HCT116 (cell line): ENCODE measurements around the gene CNNM3.

ENCODE experiments used
- CTCF ChIP-seq, 3 experiments: fragments of 200-600 bp in 1 of 3; sonication (generic) in 1 of 3; IDR thresholded peaks in 2 of 3; conservative IDR thresholded peaks in 1 of 3; 2 replicates each; pipeline ENCODE4 v1.5.1; 2012 to 2017; ENCODE audit warnings: low read depth in 2 of 3, low read length in 2 of 3, antibody characterized with exemption in 1 of 3, borderline replicate concordance in 1 of 3, control low read depth in 1 of 3, mild to moderate bottlenecking in 1 of 3, mixed read lengths in 1 of 3, mixed run types in 1 of 3, moderate library complexity in 1 of 3; ENCODE audit not compliant: insufficient read depth in 1 of 3
- EGR1 ChIP-seq: IDR thresholded peaks from 2 replicates; pipeline ENCODE4 v1.6.1; 2012; ENCODE audit warnings: low read depth
- EZH2 ChIP-seq: fragments of 200-600 bp; sonication (generic); IDR thresholded peaks from 2 replicates; pipeline ENCODE4 v1.6.1; 2017; ENCODE audit warnings: antibody characterized with exemption, mixed run types
- EZH2phosphoT487 ChIP-seq: fragments of 200-600 bp; IDR thresholded peaks from 2 replicates; pipeline ENCODE4 v1.6.1; 2018; ENCODE audit warnings: antibody characterized with exemption, borderline replicate concordance
- FOSL1 ChIP-seq: IDR thresholded peaks from 2 replicates; pipeline ENCODE4 v1.6.1; 2012; ENCODE audit warnings: low read depth
- POLR2A ChIP-seq: IDR thresholded peaks from 2 replicates; pipeline ENCODE4 v1.7.0; 2011; ENCODE audit warnings: borderline replicate concordance; ENCODE audit not compliant: insufficient read depth, insufficient read length; ENCODE audit errors: extremely low read depth
- POLR2AphosphoS5 ChIP-seq: IDR thresholded peaks from 2 replicates; pipeline ENCODE4 v1.6.1; 2011; ENCODE audit warnings: mild to moderate bottlenecking, low read depth, low read length, moderate library complexity

- TF ChIP-seq FOSL1 (no peak), EZH2 (no peak), EGR1 (no peak), CTCF (IDR thresholded peaks at IDR 0.05 in 2 of 3, conservative IDR thresholded peaks at IDR 0.05 in 1 of 3; ENCODE audit: borderline replicate concordance in 1 of 3, insufficient read depth in 1 of 3, low read depth in 2 of 3, low read length in 2 of 3) (no peak), POLR2AphosphoS5 (no peak), EZH2phosphoT487 (no peak), POLR2A (no peak)
Measured at GRCh38 chr2:96878796-96879544, 62.9 kb downstream of the CNNM3 start.
